ENCODE data around the gene WDR82. TPM values are rescaled to one million over a fixed set of nuclear protein-coding genes. Genes with fewer than 3 reads are reported as not detected.

Gene WDR82
- total and polyA plus RNA-seq, 9 of the 15 experiments (the other 6 are each of a cell fraction or from before 2014, with no cell fraction given): 6.4 to 62.9 (median 37.1) TPM

GRCh38 chr3:52269776-52270175 lies 8.7 kb downstream of the WDR82 start:
- no peak overlapping the region for H3K27ac ChIP-seq (ENCODE audit: extremely low read depth, low read depth, low read length)
- in situ Hi-C loops (cut with MboI) (no loop called here), intact Hi-C loops (cut with micrococcal nuclease) (no loop called here)
- H3K79me2 ChIP-seq (ENCODE audit: control insufficient read depth, insufficient read depth, low read length): peaks cover 86% of the 10 kb centered on the region
- no peaks in the 10 kb centered on the region for H3K27me3 ChIP-seq (ENCODE audit: control insufficient read depth in 2 of 2, insufficient read depth in 2 of 2, low read length in 2 of 2)
- 68% methylated on average over 3 of the region's 3 CpGs for WGBS (ENCODE audit: insufficient coverage, low coverage, missing lambda C conversion rate)
- H3K36me3 ChIP-seq (ENCODE audit: control insufficient read depth, insufficient read depth, low read length): peaks cover 92% of the 10 kb centered on the region
- peaks cover 0 to 2% of the 10 kb centered on the region in 2 experiments; a peak in 3 of 5 replicates for H3K4me1 ChIP-seq (replicated peaks in 1 of 2; ENCODE audit: control insufficient read depth in 2 of 2, insufficient read depth in 2 of 2, low read length in 2 of 2)
- H3K4me3 ChIP-seq: no peak overlapping the region
- no peak overlapping the region for H3K4me2 ChIP-seq (ENCODE audit: insufficient read depth, low read length)
- DNase-seq (ENCODE audit: extremely low read depth in 1 of 4, low spot score in 3 of 4): no peak
- CTCF ChIA-PET (ENCODE audit: low intra/inter-chr PET ratio): no interaction called here
- POLR2A ChIA-PET: interaction anchor here (1.2 kb wide), 1 partner anchor 24 kb away, joined by 5 read pairs; the partner anchor contains the start of gene PPM1M
- H3K9me1 ChIP-seq (ENCODE audit: control insufficient read depth, insufficient read depth, low read length): peaks cover 5% of the 10 kb centered on the region
- no peak overlapping the region for H3K9ac ChIP-seq (ENCODE audit: insufficient read depth in 1 of 2, low read depth in 2 of 2, low read length in 2 of 2)
- FAIRE-seq: no peak
- no TSS peak for BruUV-seq (replicated peaks)
- H3K9me3 ChIP-seq (replicated peaks; ENCODE audit: control insufficient read depth, insufficient read depth, low read depth, low read length): no peaks in the 10 kb centered on the region
- no peak overlapping the region for H2AFZ ChIP-seq (ENCODE audit: low read depth, low read length)
- H4K20me1 ChIP-seq (replicated peaks; ENCODE audit: control insufficient read depth, insufficient read depth, low read length): peaks cover 10% of the 10 kb centered on the region; the same call in 1 of the 2 replicates
- ATAC-seq: no peak
- TF ChIP-seq ZC3H4 (CRISPR knock-in tag; IDR thresholded peaks at IDR 0.05; ENCODE audit: borderline replicate concordance) (no peak), E2F8 (IDR thresholded peaks at IDR 0.05; ENCODE audit: low read depth, partially characterized antibody) (no peak), RBM15 (IDR thresholded peaks at IDR 0.05; ENCODE audit: insufficient read depth, low read length) (no peak), TSHZ1 (CRISPR knock-in tag; IDR thresholded peaks at IDR 0.05) (no peak)
